Spleen (tissue), 7 donors: ENCODE data around the gene TP63.

Experiments used
- CTCF ChIP-seq, 11 experiments: fragments of 200-600 bp in 7 of 11; fragments of 450-650 bp in 4 of 11; sonication (generic) in 4 of 11; IDR thresholded peaks in 8 of 11; conservative IDR thresholded peaks in 3 of 11; 1 replicate in 7 of 11; 2 replicates in 4 of 11; pipeline versions ENCODE4 v1.4.0 to v1.8.0; 2016 to 2021; ENCODE audit warnings: antibody characterized with exemption in 11 of 11, inconsistent platforms in 4 of 11, mild to moderate bottlenecking in 1 of 11
- POLR2A ChIP-seq, 3 donors: fragments of 450-650 bp; IDR thresholded peaks; one replicate each; pipeline ENCODE4 v1.5.1; 2017; ENCODE audit warnings: antibody characterized with exemption in 3 of 3, mild to moderate bottlenecking in 1 of 3
- donor health status: DM: no; HTN: no; CAD: no; lungs with moderate emphysema.
- donor health status: DM: no; HTN: no; CAD: no.
- donor health status: DM: no; HTN: no; CAD: no.

GRCh38 chr3:189927975-189928895 is 297.0 kb downstream of the TP63 start:
- TF ChIP-seq CTCF (IDR thresholded peaks at IDR 0.05 in 8 of 11, conservative IDR thresholded peaks at IDR 0.05 in 3 of 11) (no peak), POLR2A (IDR thresholded peaks at IDR 0.05) (no peak)
